T-cell (primary cell): ENCODE measurements around the gene NAPB. TPM values are rescaled to one million over a fixed set of nuclear protein-coding genes. Genes with fewer than 3 reads are reported as not detected.

Source experiments
- ATAC-seq, 4 experiments: fragments of 200-7000 bp in 3 of 4; fragments of 150-1000 bp in 1 of 4; cut with Tn5 transposase; replicated peaks in 1 of 4; 1 replicate in 3 of 4; 2 replicates in 1 of 4; pipeline ENCODE4 v1.10.0; 2021; ENCODE audit warnings: moderate library complexity in 3 of 4, mild to moderate bottlenecking in 2 of 4, moderate number of reproducible peaks in 1 of 4
- CTCF ChIA-PET, 2 donors: fragments of 300-600 bp; sonication (Branson Sonifier 250); formaldehyde crosslinking; loops; one replicate each; lab custom pipeline; 2022; ENCODE audit warnings: antibody characterized with exemption in 2 of 2; lab: Charles Lee
- POLR2A ChIA-PET, 2 donors: fragments of 300-600 bp; sonication (Branson Sonifier 250); formaldehyde crosslinking; loops; one replicate each; lab custom pipeline; 2022; ENCODE audit warnings: antibody characterized with exemption in 2 of 2; lab: Charles Lee
- DNase-seq, 35 experiments: peaks; one replicate each; pipeline versions ENCODE4 v3.0.0 to v3.0.0-alpha.2; 2013 to 2023
- H3K27ac ChIP-seq: one replicate; pipeline ENCODE4 v1.5.1; 2013; ENCODE audit warnings: low read length
- H3K27me3 ChIP-seq, 2 experiments: replicated peaks in 1 of 2; 1 replicate in 1 of 2; 2 replicates in 1 of 2; pipeline versions ENCODE4 v1.6.1 to v1.7.0; 2013; ENCODE audit warnings: low read length in 1 of 2, mixed read lengths in 1 of 2; ENCODE audit not compliant: control insufficient read depth in 2 of 2, insufficient read depth in 2 of 2; ENCODE audit errors: extremely low read depth in 1 of 2
- H3K36me3 ChIP-seq, 2 donors: 1 replicate in 1 of 2; 2 replicates in 1 of 2; pipeline versions ENCODE4 v1.6.1 to v1.7.0; 2013; ENCODE audit warnings: low read length in 1 of 2; ENCODE audit not compliant: control insufficient read depth in 2 of 2, insufficient read depth in 1 of 2; ENCODE audit errors: extremely low read depth in 1 of 2
- H3K4me1 ChIP-seq, 2 experiments: 1 replicate in 1 of 2; 2 replicates in 1 of 2; pipeline versions ENCODE4 v1.6.1 to v1.7.0; 2013; ENCODE audit warnings: low read length in 2 of 2, mixed read lengths in 1 of 2; ENCODE audit not compliant: insufficient read depth in 2 of 2, control insufficient read depth in 1 of 2; ENCODE audit errors: extremely low read depth in 1 of 2
- H3K4me3 ChIP-seq, 2 donors: 1 replicate in 1 of 2; 2 replicates in 1 of 2; pipeline versions ENCODE4 v1.5.1 to v1.7.0; 2013; ENCODE audit warnings: mild to moderate bottlenecking in 2 of 2, low read length in 1 of 2, moderate library complexity in 1 of 2; ENCODE audit not compliant: control insufficient read depth in 1 of 2; ENCODE audit errors: extremely low read depth in 1 of 2
- H3K9me3 ChIP-seq: 2 replicates; pipeline ENCODE4 v1.7.0; 2013
- H3K27ac Mint-ChIP-seq, 2 donors: one replicate each; pipeline ENCODE4 v1.8.0; 2020 to 2021; ENCODE audit warnings: mild to moderate bottlenecking in 2 of 2, mixed read lengths in 2 of 2
- H3K27me3 Mint-ChIP-seq, 2 donors: one replicate each; pipeline ENCODE4 v1.8.0; 2021 to 2022; ENCODE audit warnings: mixed read lengths in 2 of 2
- H3K36me3 Mint-ChIP-seq: one replicate; pipeline ENCODE4 v1.8.0; 2021; ENCODE audit warnings: mixed read lengths
- H3K4me1 Mint-ChIP-seq, 3 donors: one replicate each; pipeline ENCODE4 v1.8.0; 2020 to 2022; ENCODE audit warnings: mixed read lengths in 3 of 3, mild to moderate bottlenecking in 1 of 3
- H3K4me3 Mint-ChIP-seq, 3 donors: one replicate each; pipeline ENCODE4 v1.8.0; 2020 to 2022; ENCODE audit warnings: mild to moderate bottlenecking in 3 of 3, mixed read lengths in 3 of 3, moderate library complexity in 3 of 3
- H3K9me3 Mint-ChIP-seq, 3 donors: one replicate each; pipeline ENCODE4 v1.8.0; 2020 to 2022; ENCODE audit warnings: mixed read lengths in 3 of 3
- WGBS: methylation state at CpG from one replicate; pipeline ENCODE4 v1.1.5; 2013; ENCODE audit warnings: missing lambda C conversion rate; ENCODE audit not compliant: insufficient coverage; 5-methylcytosine and 5-hydroxymethylcytosine counted together
- total RNA-seq, 35 experiments: library from RNA in 6 of 35; stranded (reverse) in 6 of 35; fragments of 120-200 nt in 1 of 35; gene quantifications; one replicate each; pipeline versions ENCODE4 v1.2.1 to v1.2.4 and lab custom pipeline; 2013 to 2026

Gene NAPB
- total RNA-seq, 5 donors from 2014 or later (not counting 1 experiment from before 2014, with no cell fraction given) = 10.4 to 14.6 (median 12.2) TPM

DNA sequence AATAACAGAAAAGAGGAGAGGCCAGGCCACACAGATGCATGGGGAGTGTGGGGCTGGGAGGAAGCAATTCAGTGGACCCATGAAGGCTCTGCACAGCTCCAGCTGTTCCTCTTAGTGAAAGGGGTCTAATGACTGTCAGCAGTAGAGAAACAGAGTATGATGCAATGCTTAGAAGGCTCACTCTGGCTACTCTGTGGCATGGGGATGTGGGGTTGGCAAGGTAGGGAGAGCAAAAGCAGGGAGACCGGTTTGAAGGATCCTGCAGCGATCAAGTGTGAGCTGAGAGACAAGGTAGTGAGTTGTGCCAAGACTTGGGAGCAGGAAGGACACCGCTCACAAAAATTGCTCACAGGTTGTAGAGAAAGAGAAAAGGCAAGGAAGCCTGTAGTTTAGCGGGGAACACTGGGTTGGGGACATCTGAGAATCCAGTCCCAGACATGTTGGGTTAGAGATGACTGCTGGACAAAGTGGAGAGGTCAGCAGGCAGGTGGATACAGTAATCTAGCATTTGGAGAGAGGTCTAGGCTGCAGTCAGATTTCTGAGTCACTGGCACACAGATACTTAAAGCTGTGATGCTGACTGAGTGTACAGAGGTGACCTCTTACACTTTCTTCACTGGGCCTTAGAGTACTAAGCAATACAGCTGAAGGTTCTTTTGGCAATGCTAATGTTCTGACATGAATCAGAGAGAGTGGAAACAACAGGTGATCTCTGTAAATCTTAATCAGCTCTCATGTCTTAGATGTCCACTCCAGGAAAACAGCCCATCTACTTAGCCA lies 27.1 kb downstream of the NAPB start:
- no peaks in the 10 kb centered on the region for H3K27me3 Mint-ChIP-seq
- Histone ChIP-seq H3K4me3 (no peak overlapping the region), H3K27me3 (no peaks in the 10 kb centered on the region), H3K9me3 (no peaks in the 10 kb centered on the region), H3K27ac (no peak overlapping the region), H3K4me1 (peaks cover 0 to under 1% of the 10 kb centered on the region in 2 experiments), H3K36me3 (peaks cover 4 to 39% of the 10 kb centered on the region in 2 donors)
- no peaks in the 10 kb centered on the region for H3K9me3 Mint-ChIP-seq
- peaks cover 6 to 10% (median 9%) of the 10 kb centered on the region in 3 donors for H3K4me1 Mint-ChIP-seq
- ChIA-PET POLR2A (no interaction called here), CTCF (interaction anchor here (0.6 kb wide), 2 partner anchors 38 to 109 kb away, joined by 3 read pairs; no protein-coding TSS in a partner anchor)
- ATAC-seq (no peak), DNase-seq (no peak)
- 91% methylated on average over 4 of the region's 4 CpGs for WGBS
- no peak overlapping the region for H3K27ac Mint-ChIP-seq
- H3K4me3 Mint-ChIP-seq = no peak overlapping the region
- peaks cover 55% of the 10 kb centered on the region for H3K36me3 Mint-ChIP-seq

DNA sequence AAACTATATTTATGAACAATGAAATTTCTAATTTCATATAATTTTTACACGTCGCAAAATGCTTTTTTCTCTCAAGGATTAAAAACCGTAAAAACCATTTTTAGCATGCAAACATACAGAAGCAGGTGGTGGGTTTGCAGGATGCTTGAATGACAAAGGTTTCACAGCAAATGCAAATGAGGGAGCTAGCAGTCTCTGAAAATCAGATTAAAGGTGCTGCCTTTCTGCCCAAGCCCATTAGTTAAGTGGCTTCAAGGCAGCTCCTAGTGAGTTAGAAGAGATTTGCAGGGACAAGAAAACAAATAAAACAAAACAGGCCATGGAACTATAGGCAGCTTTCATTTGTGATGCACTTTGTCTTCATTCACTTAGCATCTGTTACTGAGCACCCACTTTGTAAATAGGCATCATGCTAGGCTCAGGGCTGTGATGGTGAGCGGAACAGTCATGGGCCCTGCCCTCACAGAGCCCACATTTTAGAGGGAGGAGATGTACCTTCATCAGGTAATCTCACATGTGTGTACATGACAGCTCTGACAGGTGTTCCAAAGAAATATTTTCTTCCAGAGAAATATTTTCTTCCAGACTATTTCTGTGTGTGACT lies 29.5 kb downstream of the NAPB start:
- no peaks in the 10 kb centered on the region for H3K9me3 ChIP-seq
- no peak overlapping the region for H3K4me3 ChIP-seq
- H3K27me3 ChIP-seq = no peaks in the 10 kb centered on the region
- Mint-ChIP-seq H3K4me1 (no peaks in the 10 kb centered on the region), H3K36me3 (peaks cover 62% of the 10 kb centered on the region), H3K27ac (no peak overlapping the region), H3K27me3 (no peaks in the 10 kb centered on the region), H3K4me3 (no peak overlapping the region), H3K9me3 (no peaks in the 10 kb centered on the region)
- ChIA-PET POLR2A (interaction anchor here in 1 of 2 donors (0.9 kb wide), 1 partner anchor 11 kb away, joined by 5 read pairs; no protein-coding TSS in a partner anchor), CTCF (interaction anchor here in 1 of 2 donors (1.0 kb wide), 1 partner anchor 15 kb away, joined by 3 read pairs; no protein-coding TSS in a partner anchor)
- H3K36me3 ChIP-seq = peaks cover 4 to 37% of the 10 kb centered on the region in 2 donors
- H3K27ac ChIP-seq = no peak overlapping the region
- no peak for DNase-seq
- H3K4me1 ChIP-seq = no peaks in the 10 kb centered on the region
- ATAC-seq = no peak
- no CpG with 5 or more reads among the region's 4 CpGs for WGBS

DNA sequence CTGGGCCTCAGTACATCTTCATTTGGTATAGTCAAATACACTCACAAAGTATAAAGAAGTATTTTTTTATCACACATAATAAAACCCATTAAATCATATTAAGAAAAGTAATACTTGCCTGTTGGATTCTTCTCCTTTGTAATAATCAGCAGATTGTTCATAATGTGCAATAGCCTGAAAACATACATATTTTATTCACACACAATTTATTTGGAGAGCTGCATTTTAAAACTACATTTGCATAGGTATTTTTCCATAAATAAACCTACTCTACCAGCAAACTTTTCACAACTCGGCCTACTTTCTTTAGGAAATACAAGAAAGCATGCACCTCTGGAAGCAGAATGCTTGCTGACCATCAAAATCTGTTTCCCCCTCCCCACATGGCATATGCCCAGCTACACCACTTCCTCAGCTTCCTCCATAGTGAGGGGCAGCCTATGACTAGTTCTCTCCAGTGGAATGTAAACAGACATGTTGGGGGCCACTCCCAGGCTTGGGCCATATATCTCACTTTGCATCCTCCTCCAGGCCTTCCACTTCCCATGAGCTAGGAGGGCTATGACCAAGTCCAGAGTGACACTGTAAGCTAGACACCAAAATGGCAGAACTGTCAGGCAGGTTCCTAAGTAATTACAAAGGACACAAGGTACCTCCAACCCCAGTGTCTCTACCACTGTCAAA lies 31.1 kb downstream of the NAPB start:
- H3K27me3 Mint-ChIP-seq = no peaks in the 10 kb centered on the region
- Histone ChIP-seq H3K27ac (no peak overlapping the region), H3K9me3 (no peaks in the 10 kb centered on the region), H3K27me3 (no peaks in the 10 kb centered on the region), H3K4me1 (no peaks in the 10 kb centered on the region), H3K4me3 (no peak overlapping the region), H3K36me3 (peaks cover 4 to 45% of the 10 kb centered on the region in 2 donors)
- ChIA-PET POLR2A (no interaction called here), CTCF (interaction anchor here (0.6 to 1.0 kb wide), 2 partner anchors 13 to 31 kb away, joined by 3 to 4 read pairs; partner anchors contain the start of gene NAPB (in 1 of the 2))
- DNase-seq (no peak), ATAC-seq (no peak)
- peaks cover 75% of the 10 kb centered on the region for H3K36me3 Mint-ChIP-seq
- WGBS = 89% methylated on average over 1 of the region's 1 CpG
- no peak overlapping the region for H3K4me3 Mint-ChIP-seq
- no peak overlapping the region for H3K27ac Mint-ChIP-seq
- no peaks in the 10 kb centered on the region for H3K9me3 Mint-ChIP-seq
- H3K4me1 Mint-ChIP-seq = peaks cover 0 to 9% (median 0%) of the 10 kb centered on the region in 3 donors

DNA sequence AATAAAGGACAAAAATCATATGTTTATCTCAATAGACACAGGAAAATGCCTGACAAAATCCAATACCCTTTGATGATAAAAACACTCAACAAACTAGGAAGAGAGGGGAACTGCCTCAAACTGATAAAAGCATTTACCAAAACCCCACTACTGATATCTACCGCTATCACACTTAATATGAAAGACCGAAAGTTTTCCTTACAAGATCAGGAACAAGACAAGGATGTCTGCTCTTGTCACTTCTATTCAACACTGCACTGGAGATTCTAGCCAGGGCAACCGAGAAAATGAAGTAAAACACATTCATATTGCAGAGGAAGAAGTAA lies 34.2 kb downstream of the NAPB start:
- Histone ChIP-seq H3K27ac (no peak overlapping the region), H3K4me3 (no peak overlapping the region), H3K9me3 (no peaks in the 10 kb centered on the region), H3K4me1 (no peaks in the 10 kb centered on the region), H3K36me3 (peaks cover 0 to 31% of the 10 kb centered on the region in 2 donors), H3K27me3 (no peaks in the 10 kb centered on the region)
- Mint-ChIP-seq H3K27me3 (no peaks in the 10 kb centered on the region), H3K4me3 (no peak overlapping the region), H3K36me3 (peaks cover 72% of the 10 kb centered on the region), H3K4me1 (peaks cover 0 to 10% (median 3%) of the 10 kb centered on the region in 3 donors), H3K27ac (no peak overlapping the region), H3K9me3 (no peaks in the 10 kb centered on the region)
- DNase-seq (no peak), ATAC-seq (no peak)
- WGBS = no CpG with 5 or more reads among the region's 3 CpGs
- CTCF ChIA-PET = no interaction called here
- POLR2A ChIA-PET = no interaction called here

DNA sequence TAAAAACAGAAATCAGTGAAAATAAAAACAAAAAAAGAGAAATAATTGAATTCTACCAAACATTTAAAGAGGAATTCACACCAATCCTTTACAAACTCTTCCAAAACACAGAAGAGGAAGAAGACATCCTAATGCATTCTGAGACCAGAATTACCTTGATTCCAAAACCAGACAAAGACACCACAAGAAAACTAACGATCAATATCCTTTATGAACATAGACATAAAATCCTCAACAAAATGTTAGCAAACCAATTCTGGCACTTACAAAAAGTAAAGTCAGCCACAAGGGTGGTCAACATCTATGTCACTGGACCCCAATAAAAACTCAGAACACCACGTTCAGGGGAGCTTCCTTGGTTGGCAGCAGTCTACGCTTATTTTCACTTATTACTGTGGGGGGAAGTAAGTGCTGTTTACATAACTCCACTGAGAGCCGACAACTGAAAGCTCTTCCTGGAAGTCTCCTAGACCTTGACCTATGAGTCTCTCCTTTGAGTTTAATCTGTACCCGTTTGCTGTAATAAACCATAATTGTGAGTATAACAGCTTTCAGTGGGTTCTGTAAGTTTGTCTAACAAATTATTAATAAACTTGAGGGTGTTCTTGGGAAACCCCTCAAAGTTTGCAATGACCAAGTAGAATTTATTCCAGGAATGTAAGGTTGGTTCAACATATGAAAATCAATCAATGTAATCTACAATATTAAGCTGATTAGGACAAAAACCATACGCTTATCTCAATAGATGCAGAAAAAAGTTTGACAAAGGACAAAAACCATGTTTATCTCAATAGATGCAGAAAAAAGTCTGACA lies 34.8 kb downstream of the NAPB start:
- H3K4me1 ChIP-seq = no peaks in the 10 kb centered on the region
- no peaks in the 10 kb centered on the region for H3K9me3 ChIP-seq
- H3K27ac Mint-ChIP-seq = peak overlapping the region in 1 of 2 donors; percentile 40
- H3K4me1 Mint-ChIP-seq = peaks cover 0 to 10% (median 3%) of the 10 kb centered on the region in 3 donors
- peaks cover 0 to 34% of the 10 kb centered on the region in 2 donors for H3K36me3 ChIP-seq
- H3K9me3 Mint-ChIP-seq = no peaks in the 10 kb centered on the region
- no peaks in the 10 kb centered on the region for H3K27me3 Mint-ChIP-seq
- H3K36me3 Mint-ChIP-seq = peaks cover 69% of the 10 kb centered on the region
- POLR2A ChIA-PET = no interaction called here
- ATAC-seq = no peak
- CTCF ChIA-PET = interaction anchor here in 1 of 2 donors (0.6 kb wide), 1 partner anchor 1860 kb away, joined by 3 read pairs; no protein-coding TSS in a partner anchor
- H3K27ac ChIP-seq = no peak overlapping the region
- no peak overlapping the region for H3K4me3 Mint-ChIP-seq
- DNase-seq = no peak
- H3K4me3 ChIP-seq = no peak overlapping the region
- no peaks in the 10 kb centered on the region for H3K27me3 ChIP-seq
- 92% methylated on average over 2 of the region's 6 CpGs for WGBS
